PC-3 (cell line): ENCODE results near the gene CTRB1. TPM values are rescaled to one million over a fixed set of nuclear protein-coding genes. Genes with fewer than 3 reads are reported as not detected.
A peak's percentile ranks its signal among the peaks of the same experiment; 100 is the strongest.

Experiments used
- ATAC-seq: fragments of 200-7000 bp; cut with Tn5 transposase; 2 replicates; pipeline ENCODE4 v1.9.1; 2020; ENCODE audit warnings: mild to moderate bottlenecking, moderate library complexity
- BruUV-seq: library from RNA; stranded (reverse); fragments of 400-500 nt; replicated peaks from 2 replicates; lab custom pipeline; 2021; lab: Mats Ljungman, UMichigan
- CTCF ChIA-PET: fragments of 300-600 bp; sonication (Branson Sonifier 250); formaldehyde crosslinking; loops from one replicate; lab custom pipeline; 2022; ENCODE audit warnings: antibody characterized with exemption; lab: Charles Lee
- POLR2A ChIA-PET: fragments of 300-600 bp; sonication (Branson Sonifier 250); formaldehyde crosslinking; loops from one replicate; lab custom pipeline; 2022; ENCODE audit warnings: antibody characterized with exemption; ENCODE audit not compliant: unreplicated experiment; lab: Charles Lee
- DNase-seq: peaks from one replicate; pipeline ENCODE4 v3.0.0-alpha.2; 2015
- H2AFZ ChIP-seq: fragments of 300-600 bp; sonication (generic); 2 replicates; pipeline ENCODE4 v1.6.0; 2016; ENCODE audit warnings: antibody characterized with exemption, low read length
- H3F3A ChIP-seq: fragments of 300-600 bp; sonication (generic); one replicate; pipeline ENCODE4 v1.6.0; 2017; ENCODE audit warnings: antibody characterized with exemption, low read length, control low read depth, mild to moderate bottlenecking; ENCODE audit not compliant: unreplicated experiment
- H3K27ac ChIP-seq: fragments of 300-600 bp; sonication (generic); 2 replicates; pipeline ENCODE4 v1.5.1; 2016; ENCODE audit warnings: mild to moderate bottlenecking, low read length
- H3K27me3 ChIP-seq: fragments of 300-600 bp; sonication (generic); 2 replicates; pipeline ENCODE4 v1.6.1; 2016; ENCODE audit warnings: low read length, mixed read lengths
- H3K36me3 ChIP-seq: fragments of 300-600 bp; sonication (generic); 2 replicates; pipeline ENCODE4 v1.6.1; 2016; ENCODE audit warnings: low read depth, mixed run types, low read length, mixed read lengths
- H3K4me1 ChIP-seq: fragments of 300-600 bp; sonication (generic); 2 replicates; pipeline ENCODE4 v1.5.1; 2016; ENCODE audit warnings: low read length; ENCODE audit not compliant: insufficient read depth
- H3K4me2 ChIP-seq: fragments of 300-600 bp; sonication (generic); 2 replicates; pipeline ENCODE4 v1.6.0; 2016; ENCODE audit warnings: low read length
- H3K4me3 ChIP-seq: fragments of 300-600 bp; sonication (generic); 2 replicates; pipeline ENCODE4 v1.5.1; 2016; ENCODE audit warnings: mild to moderate bottlenecking, low read length, mixed read lengths
- H3K79me2 ChIP-seq: fragments of 300-600 bp; sonication (generic); 2 replicates; pipeline ENCODE4 v1.6.1; 2017; ENCODE audit warnings: low read length, mixed read lengths
- H3K9ac ChIP-seq: fragments of 300-600 bp; sonication (generic); 2 replicates; pipeline ENCODE4 v1.6.0; 2016; ENCODE audit warnings: mild to moderate bottlenecking, low read length
- H3K9me2 ChIP-seq: fragments of 300-600 bp; sonication (generic); replicated peaks from 2 replicates; pipeline ENCODE4 v1.6.1; 2016; ENCODE audit warnings: mixed run types, low read length, mixed read lengths
- H3K9me3 ChIP-seq: fragments of 300-600 bp; sonication (generic); 2 replicates; pipeline ENCODE4 v1.6.1; 2016; ENCODE audit warnings: low read length, mixed read lengths
- H4K20me1 ChIP-seq: fragments of 300-600 bp; sonication (generic); 2 replicates; pipeline ENCODE4 v1.6.1; 2016; ENCODE audit warnings: low read length, mixed read lengths
- EZH2 ChIP-seq: fragments of 300-600 bp; sonication (generic); IDR thresholded peaks from one replicate; pipeline ENCODE4 v1.6.1; 2017; ENCODE audit warnings: antibody characterized with exemption, mild to moderate bottlenecking, low read length; ENCODE audit not compliant: unreplicated experiment
- EZH2phosphoT487 ChIP-seq: fragments of 300-600 bp; sonication (generic); IDR thresholded peaks from 2 replicates; pipeline ENCODE4 v1.6.1; 2018; ENCODE audit warnings: mild to moderate bottlenecking, antibody characterized with exemption, low read length, borderline replicate concordance
- intact Hi-C: fragments of 100-400 bp; cut with micrococcal nuclease; formaldehyde crosslinking; loops from 2 replicates; pipeline ENCODE4 v1.9.0; 2023
- total RNA-seq: library from RNA; depleted of rRNA; stranded (reverse); fragments of >200 nt; gene quantifications from 2 replicates; pipeline ENCODE4 v1.2.3, GENCODE V29; 2014
- TF ChIP-seq, protein P1 (sequence below): fragments of 300-600 bp; sonication (generic); conservative IDR thresholded peaks from 2 replicates; pipeline ENCODE4 v1.5.1; 2017; ENCODE audit warnings: antibody characterized with exemption, low read depth, mild to moderate bottlenecking, low read length

Gene CTRB1
- total RNA-seq, 1 experiment from 2014 or later = not detected

DNA sequence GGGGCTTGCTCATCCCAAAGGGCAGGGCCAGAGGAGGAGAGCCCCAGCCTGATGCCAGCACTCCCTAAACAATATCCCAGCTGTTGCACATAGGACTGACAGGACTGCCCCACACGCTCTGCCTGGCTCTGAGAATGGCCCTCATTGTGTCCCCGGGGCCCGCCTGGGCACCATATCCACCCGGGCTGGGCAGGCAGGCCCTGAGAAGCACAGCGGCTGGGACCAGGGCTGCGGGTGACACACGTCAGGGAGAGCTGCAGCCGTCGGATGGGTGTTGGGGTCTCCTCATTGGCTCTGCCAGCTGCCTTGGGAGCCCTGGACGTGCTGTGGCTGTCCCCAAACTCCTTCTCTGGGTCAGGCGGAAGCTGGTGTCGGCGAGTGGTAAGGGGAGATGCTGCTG lies 28.5 kb downstream of the CTRB1 start:
- H3K4me3 ChIP-seq = no peak overlapping the region
- H3K36me3 ChIP-seq = peaks cover under 1% of the 10 kb centered on the region; the same call in 1 of the 2 replicates
- H3K9me3 ChIP-seq = no peaks in the 10 kb centered on the region
- ATAC-seq (no peak), DNase-seq (no peak)
- H3K79me2 ChIP-seq = peaks cover 83% of the 10 kb centered on the region
- POLR2A ChIA-PET = no interaction called here
- no peaks in the 10 kb centered on the region for H3K27me3 ChIP-seq
- H4K20me1 ChIP-seq = peaks cover 19% of the 10 kb centered on the region
- H3K4me2 ChIP-seq = no peak overlapping the region
- no TSS peak for BruUV-seq
- H3K9ac ChIP-seq = no peak overlapping the region
- no peak for TF ChIP-seq EZH2phosphoT487
- TF ChIP-seq, protein P1, sequence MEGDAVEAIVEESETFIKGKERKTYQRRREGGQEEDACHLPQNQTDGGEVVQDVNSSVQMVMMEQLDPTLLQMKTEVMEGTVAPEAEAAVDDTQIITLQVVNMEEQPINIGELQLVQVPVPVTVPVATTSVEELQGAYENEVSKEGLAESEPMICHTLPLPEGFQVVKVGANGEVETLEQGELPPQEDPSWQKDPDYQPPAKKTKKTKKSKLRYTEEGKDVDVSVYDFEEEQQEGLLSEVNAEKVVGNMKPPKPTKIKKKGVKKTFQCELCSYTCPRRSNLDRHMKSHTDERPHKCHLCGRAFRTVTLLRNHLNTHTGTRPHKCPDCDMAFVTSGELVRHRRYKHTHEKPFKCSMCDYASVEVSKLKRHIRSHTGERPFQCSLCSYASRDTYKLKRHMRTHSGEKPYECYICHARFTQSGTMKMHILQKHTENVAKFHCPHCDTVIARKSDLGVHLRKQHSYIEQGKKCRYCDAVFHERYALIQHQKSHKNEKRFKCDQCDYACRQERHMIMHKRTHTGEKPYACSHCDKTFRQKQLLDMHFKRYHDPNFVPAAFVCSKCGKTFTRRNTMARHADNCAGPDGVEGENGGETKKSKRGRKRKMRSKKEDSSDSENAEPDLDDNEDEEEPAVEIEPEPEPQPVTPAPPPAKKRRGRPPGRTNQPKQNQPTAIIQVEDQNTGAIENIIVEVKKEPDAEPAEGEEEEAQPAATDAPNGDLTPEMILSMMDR = no peak
- TF ChIP-seq EZH2 = no peak
- CTCF ChIA-PET = no interaction called here
- no peaks in the 10 kb centered on the region for H3F3A ChIP-seq
- H3K4me1 ChIP-seq = peaks cover 69% of the 10 kb centered on the region
- H3K27ac ChIP-seq = 0 out of 2 replicates have a peak overlapping the region, but pooled peaks have one; percentile 4
- no peaks in the 10 kb centered on the region for H3K9me2 ChIP-seq
- intact Hi-C loops = no loop called here
- no peak overlapping the region for H2AFZ ChIP-seq

DNA sequence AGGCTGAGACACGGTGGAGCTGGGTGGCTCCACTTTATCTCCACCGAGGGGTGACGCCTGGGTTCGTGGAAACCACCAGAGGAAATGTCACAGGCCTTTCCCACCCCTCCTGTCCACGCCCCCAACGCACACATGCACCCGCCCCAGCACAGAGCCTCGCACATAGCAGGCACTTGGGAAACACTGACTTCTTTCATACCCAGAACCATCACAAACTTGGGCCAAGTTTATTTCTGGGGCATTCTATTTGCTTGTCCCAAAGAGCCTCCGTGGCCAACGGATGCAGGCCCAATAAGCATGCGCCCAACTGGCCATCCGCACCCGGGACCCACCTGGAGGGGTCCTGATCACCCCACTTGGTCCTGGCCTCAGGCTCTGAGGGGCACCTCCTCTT lies 29.4 kb downstream of the CTRB1 start:
- DNase-seq = no peak
- no peak for ATAC-seq
- Histone ChIP-seq H3K36me3 (no peaks in the 10 kb centered on the region), H3K9ac (no peak overlapping the region), H3K4me2 (no peak overlapping the region; the same call in 1 of the 2 replicates), H3K9me3 (no peaks in the 10 kb centered on the region), H3K27ac (no peak overlapping the region), H3K79me2 (peaks cover 85% of the 10 kb centered on the region), H3K9me2 (no peaks in the 10 kb centered on the region), H2AFZ (no peak overlapping the region), H3K4me3 (no peak overlapping the region), H4K20me1 (peaks cover 19% of the 10 kb centered on the region), H3F3A (no peaks in the 10 kb centered on the region), H3K4me1 (peaks cover 70% of the 10 kb centered on the region), H3K27me3 (no peaks in the 10 kb centered on the region)
- CTCF ChIA-PET = no interaction called here
- POLR2A ChIA-PET = no interaction called here
- no peak for TF ChIP-seq EZH2phosphoT487
- no peak for TF ChIP-seq EZH2
- TF ChIP-seq, protein P1 = no peak
- intact Hi-C loops = no loop called here
- no TSS peak for BruUV-seq

DNA sequence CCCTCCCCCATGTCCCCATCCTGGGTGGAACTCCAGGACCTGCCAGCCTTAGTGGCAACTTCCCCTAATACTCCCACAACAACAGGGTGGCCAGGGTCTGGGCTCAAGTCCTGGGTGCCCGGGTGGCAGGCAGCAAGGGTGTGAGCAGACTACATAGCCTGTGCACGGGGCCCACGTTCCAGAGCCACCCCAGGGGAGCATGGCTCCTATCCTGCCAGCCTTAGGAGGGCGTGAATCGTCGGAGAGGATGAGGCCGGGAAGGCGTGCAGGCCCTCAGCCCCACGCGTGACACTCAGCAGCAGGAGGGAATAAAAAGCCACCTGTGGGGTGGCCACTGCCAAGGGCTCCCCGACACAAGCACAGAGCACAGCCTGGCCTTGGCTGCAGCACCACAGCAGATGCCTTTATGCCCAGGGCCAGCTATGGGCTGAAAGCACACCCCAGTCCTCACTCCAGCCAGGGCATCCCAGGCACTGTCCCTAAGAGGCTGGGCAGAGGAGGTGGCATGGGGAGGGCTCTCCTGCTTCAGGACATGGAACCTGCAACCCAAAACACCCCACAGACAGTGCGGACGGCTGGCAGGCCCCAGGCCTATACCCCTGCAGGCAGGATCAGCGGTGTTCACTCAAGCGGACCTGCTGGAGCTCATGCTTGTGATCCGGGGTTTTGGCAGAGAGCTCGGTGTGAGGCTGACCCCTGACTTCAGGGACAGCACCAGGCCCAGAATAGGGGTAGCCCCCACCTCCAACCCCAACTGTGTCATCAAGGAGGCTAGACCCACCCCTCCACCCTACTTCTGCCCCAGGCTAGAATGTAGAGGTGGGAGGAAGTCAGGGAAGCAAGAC lies 30.0 kb downstream of the CTRB1 start:
- peaks cover 66% of the 10 kb centered on the region for H3K4me1 ChIP-seq
- H3K27me3 ChIP-seq = no peaks in the 10 kb centered on the region
- no peaks in the 10 kb centered on the region for H3F3A ChIP-seq
- H3K4me3 ChIP-seq = no peak overlapping the region
- intact Hi-C loops = no loop called here
- BruUV-seq = no TSS peak
- H3K36me3 ChIP-seq = no peaks in the 10 kb centered on the region
- H3K27ac ChIP-seq = no peak overlapping the region
- no peak overlapping the region for H2AFZ ChIP-seq
- H3K79me2 ChIP-seq = peaks cover 85% of the 10 kb centered on the region
- H3K4me2 ChIP-seq = peak overlapping the region; percentile 93
- ChIA-PET CTCF (no interaction called here), POLR2A (no interaction called here)
- no peak overlapping the region for H3K9ac ChIP-seq
- H3K9me3 ChIP-seq = no peaks in the 10 kb centered on the region
- H3K9me2 ChIP-seq = no peaks in the 10 kb centered on the region
- ATAC-seq = no peak
- TF ChIP-seq, protein P1 = no peak
- TF ChIP-seq EZH2phosphoT487 (no peak), EZH2 (no peak)
- no peak for DNase-seq
- H4K20me1 ChIP-seq = peaks cover 19% of the 10 kb centered on the region
